A549 treated with GW870086 at 1 μM for 4 hours (cell line): ENCODE measurements around the gene OR51I1. TPM values are rescaled to one million over a fixed set of nuclear protein-coding genes. Genes with fewer than 3 reads are reported as not detected.

Experiments
- total RNA-seq: library from RNA; stranded (reverse); fragments of 200-300 nt; extraction: Qiagen RNA extraction; gene quantifications from 5 replicates; pipeline ENCODE4 v1.2.3, GENCODE V29; 2022; ENCODE audit warnings: low read depth

OR51I1 gene, protein sequence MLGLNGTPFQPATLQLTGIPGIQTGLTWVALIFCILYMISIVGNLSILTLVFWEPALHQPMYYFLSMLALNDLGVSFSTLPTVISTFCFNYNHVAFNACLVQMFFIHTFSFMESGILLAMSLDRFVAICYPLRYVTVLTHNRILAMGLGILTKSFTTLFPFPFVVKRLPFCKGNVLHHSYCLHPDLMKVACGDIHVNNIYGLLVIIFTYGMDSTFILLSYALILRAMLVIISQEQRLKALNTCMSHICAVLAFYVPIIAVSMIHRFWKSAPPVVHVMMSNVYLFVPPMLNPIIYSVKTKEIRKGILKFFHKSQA
- total RNA-seq = not detected in 5 replicates

DNA sequence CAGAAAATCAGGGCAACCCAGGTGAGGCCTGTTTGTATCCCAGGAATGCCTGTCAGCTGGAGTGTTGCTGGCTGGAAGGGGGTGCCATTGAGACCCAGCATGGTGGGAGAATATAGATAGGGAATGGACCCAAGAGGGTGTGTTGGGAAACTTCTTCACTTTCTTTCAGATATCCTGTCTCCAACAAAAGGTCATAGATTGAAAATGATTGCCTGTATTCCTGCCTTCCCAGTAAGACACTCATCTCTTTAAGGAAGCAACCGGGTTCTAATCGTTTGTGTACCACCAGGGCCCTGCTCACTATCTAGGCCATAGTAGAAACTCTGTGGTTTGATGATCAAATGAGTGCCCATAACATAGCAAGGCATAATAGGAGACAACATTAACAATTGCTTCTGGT, at the start of gene OR51I1:
OR51I1 (minus strand) TSS at position 101 of the 400 bp plus-strand sequence; CDS start at position 101, 0 bp downstream.

DNA sequence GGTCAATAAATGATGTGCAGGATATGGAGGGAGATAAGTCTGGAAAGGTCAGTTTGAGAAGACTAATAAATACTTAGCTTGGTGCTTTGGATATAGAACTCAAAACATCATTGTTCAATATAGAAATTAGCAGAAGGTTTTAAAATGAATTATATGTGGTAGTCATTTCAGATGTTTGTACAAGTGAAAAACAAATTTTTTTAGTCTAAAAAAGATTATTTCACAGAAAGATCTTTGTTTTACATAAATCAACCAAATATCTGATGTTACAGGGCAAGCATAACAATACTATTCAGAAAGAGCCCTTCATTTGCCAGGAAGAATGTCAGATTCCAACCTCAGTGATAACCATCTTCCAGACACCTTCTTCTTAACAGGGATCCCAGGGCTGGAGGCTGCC, 47.1 kb upstream of the OR51I1 start, which contains the start of gene OR52D1:
OR52D1 (plus strand) TSS at position 301 of the 400 bp plus-strand sequence; CDS start at position 323, 22 bp downstream.

DNA sequence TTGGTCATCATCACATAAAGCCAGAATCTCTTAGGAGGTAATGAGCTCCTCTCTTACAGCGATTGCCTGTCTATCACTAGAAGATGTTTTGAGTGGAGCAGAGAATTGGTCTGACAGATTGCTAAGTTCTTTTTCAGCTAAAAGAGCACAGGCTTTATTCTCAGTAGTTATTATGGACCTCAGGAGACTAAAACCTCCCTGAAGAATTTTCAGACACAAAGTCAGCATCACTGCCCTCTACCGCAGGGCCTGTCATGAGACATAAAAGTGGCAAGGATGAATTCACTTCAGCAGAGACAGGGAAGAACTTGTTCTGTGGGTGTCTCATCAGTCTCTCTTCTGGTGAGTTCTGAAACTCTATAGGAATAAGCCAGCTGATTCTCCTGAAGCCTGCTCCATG, 7.7 kb upstream of the OR51I1 start, which contains the start of gene OR51I2:
OR51I2 (plus strand) TSS at position 301 of the 400 bp plus-strand sequence. CDS start 4,166 bp downstream, outside the sequence.

DNA sequence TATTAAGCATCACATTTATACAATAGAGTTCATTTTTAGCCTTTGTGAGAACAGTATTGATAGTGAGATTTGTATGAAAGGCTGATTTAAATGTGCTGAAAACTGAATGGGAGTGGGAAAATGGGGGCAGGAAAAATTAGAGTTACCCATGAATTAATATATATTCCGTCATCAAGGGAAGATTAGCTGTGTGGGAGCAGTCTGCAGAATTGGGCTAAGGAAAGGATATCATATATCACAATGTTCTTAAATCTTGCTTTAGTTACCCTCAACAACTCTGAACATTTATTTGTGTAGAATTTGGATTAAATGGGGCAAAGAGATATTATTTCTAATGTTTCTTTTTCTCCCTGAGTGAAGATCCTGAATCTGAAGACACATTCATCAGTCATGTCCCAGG, 19.5 kb downstream of the OR51I1 start, which contains the start of gene OR51Q1:
OR51Q1 (plus strand) TSS at position 301 of the 400 bp plus-strand sequence; CDS start at position 391, 90 bp downstream.

Other genes with a start within 250 kb of the OR51I1 start
- not detected in 5 replicates for gene OR51V1, start 240.8 kb downstream of the OR51I1 start, total RNA-seq
- not detected in 5 replicates for gene HBB, start 214.4 kb downstream of the OR51I1 start, total RNA-seq
- not detected in 5 replicates for gene HBD, start 207.0 kb downstream of the OR51I1 start, total RNA-seq
- gene HBG1, start 191.7 kb downstream of the OR51I1 start, total RNA-seq = not detected in 5 replicates
- gene HBG2, start 186.7 kb downstream of the OR51I1 start, total RNA-seq = not detected in 5 replicates
- gene HBE1, start 171.6 kb downstream of the OR51I1 start, total RNA-seq = 0.38 TPM in 1 of 5 replicates, not detected in the others
- not detected in 5 replicates for gene OR51B4, start 139.6 kb downstream of the OR51I1 start, total RNA-seq
- not detected in 5 replicates for gene OR51B2, start 117.2 kb downstream of the OR51I1 start, total RNA-seq
- 0.10 TPM in 2 of 5 replicates, not detected in the others for gene OR51B5, start 98.0 kb downstream of the OR51I1 start, total RNA-seq
- not detected in 5 replicates for gene OR51B6, start 90.0 kb downstream of the OR51I1 start, total RNA-seq
- gene OR51M1, start 57.7 kb downstream of the OR51I1 start, total RNA-seq = not detected in 5 replicates
- gene OR51Q1, start 19.4 kb downstream of the OR51I1 start, total RNA-seq = not detected in 5 replicates
- gene OR51I2, start 7.8 kb upstream of the OR51I1 start, total RNA-seq = not detected in 5 replicates
- gene OR52D1, start 47.2 kb upstream of the OR51I1 start, total RNA-seq = not detected in 5 replicates
- not detected in 5 replicates for gene UBQLN3, start 68.4 kb upstream of the OR51I1 start, total RNA-seq
- not detected in 5 replicates for gene UBQLNL, start 75.2 kb upstream of the OR51I1 start, total RNA-seq
- not detected in 5 replicates for gene OR52H1, start 107.0 kb upstream of the OR51I1 start, total RNA-seq
- gene OR52B6, start 139.4 kb upstream of the OR51I1 start, total RNA-seq = not detected in 5 replicates
- gene TRIM6, start 155.1 kb upstream of the OR51I1 start, total RNA-seq = 8.9 to 12.0 TPM (median 10.2 TPM) in 5 replicates
- 2.6 to 4.0 TPM (median 3.6 TPM) in 5 replicates for gene TRIM34, start 183.5 kb upstream of the OR51I1 start, total RNA-seq
- gene TRIM5, start 243.6 kb upstream of the OR51I1 start, total RNA-seq = 10.2 to 10.9 TPM (median 10.8 TPM) in 5 replicates
- 0.58 to 2.2 TPM (median 0.89 TPM) in 5 replicates for gene TRIM22, start 248.3 kb upstream of the OR51I1 start, total RNA-seq